Breast epithelium (tissue), 3 donors: ENCODE results near the gene CCDC74A.

ENCODE experiments used
- POLR2A ChIP-seq: fragments of 450-650 bp; IDR thresholded peaks from one replicate; pipeline ENCODE4 v1.6.1; 2016; ENCODE audit warnings: antibody characterized with exemption, mild to moderate bottlenecking, moderate library complexity
- POLR2AphosphoS5 ChIP-seq, 3 donors: sonication (generic); formaldehyde crosslinking; IDR thresholded peaks; one replicate each; pipeline ENCODE4 v1.6.1; 2017; ENCODE audit warnings: antibody characterized with exemption in 3 of 3
- TF ChIP-seq, protein P1 (sequence below), 3 donors: fragments of 450-650 bp; IDR thresholded peaks; one replicate each; pipeline ENCODE4 v1.5.1; 2016 to 2017; ENCODE audit warnings: antibody characterized with exemption in 3 of 3, mild to moderate bottlenecking in 3 of 3, moderate library complexity in 3 of 3

- TF ChIP-seq, protein P1, sequence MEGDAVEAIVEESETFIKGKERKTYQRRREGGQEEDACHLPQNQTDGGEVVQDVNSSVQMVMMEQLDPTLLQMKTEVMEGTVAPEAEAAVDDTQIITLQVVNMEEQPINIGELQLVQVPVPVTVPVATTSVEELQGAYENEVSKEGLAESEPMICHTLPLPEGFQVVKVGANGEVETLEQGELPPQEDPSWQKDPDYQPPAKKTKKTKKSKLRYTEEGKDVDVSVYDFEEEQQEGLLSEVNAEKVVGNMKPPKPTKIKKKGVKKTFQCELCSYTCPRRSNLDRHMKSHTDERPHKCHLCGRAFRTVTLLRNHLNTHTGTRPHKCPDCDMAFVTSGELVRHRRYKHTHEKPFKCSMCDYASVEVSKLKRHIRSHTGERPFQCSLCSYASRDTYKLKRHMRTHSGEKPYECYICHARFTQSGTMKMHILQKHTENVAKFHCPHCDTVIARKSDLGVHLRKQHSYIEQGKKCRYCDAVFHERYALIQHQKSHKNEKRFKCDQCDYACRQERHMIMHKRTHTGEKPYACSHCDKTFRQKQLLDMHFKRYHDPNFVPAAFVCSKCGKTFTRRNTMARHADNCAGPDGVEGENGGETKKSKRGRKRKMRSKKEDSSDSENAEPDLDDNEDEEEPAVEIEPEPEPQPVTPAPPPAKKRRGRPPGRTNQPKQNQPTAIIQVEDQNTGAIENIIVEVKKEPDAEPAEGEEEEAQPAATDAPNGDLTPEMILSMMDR (IDR thresholded peaks at IDR 0.05) = no peak
- TF ChIP-seq POLR2A = no peak
- TF ChIP-seq POLR2AphosphoS5 (IDR thresholded peaks at IDR 0.05) = no peak
Measured at GRCh38 chr2:131517106-131517831, 10.4 kb upstream of the CCDC74A start.
